CD4-positive, alpha-beta T cell treated with Interleukin-6 for 4 hours (primary cell): ENCODE measurements around the gene KCNC3.

ENCODE experiments used
- DNase-seq: peaks from one replicate; pipeline ENCODE4 v3.0.0-alpha.2; 2020; ENCODE audit warnings: mixed read lengths

KCNC3 gene

DNA sequence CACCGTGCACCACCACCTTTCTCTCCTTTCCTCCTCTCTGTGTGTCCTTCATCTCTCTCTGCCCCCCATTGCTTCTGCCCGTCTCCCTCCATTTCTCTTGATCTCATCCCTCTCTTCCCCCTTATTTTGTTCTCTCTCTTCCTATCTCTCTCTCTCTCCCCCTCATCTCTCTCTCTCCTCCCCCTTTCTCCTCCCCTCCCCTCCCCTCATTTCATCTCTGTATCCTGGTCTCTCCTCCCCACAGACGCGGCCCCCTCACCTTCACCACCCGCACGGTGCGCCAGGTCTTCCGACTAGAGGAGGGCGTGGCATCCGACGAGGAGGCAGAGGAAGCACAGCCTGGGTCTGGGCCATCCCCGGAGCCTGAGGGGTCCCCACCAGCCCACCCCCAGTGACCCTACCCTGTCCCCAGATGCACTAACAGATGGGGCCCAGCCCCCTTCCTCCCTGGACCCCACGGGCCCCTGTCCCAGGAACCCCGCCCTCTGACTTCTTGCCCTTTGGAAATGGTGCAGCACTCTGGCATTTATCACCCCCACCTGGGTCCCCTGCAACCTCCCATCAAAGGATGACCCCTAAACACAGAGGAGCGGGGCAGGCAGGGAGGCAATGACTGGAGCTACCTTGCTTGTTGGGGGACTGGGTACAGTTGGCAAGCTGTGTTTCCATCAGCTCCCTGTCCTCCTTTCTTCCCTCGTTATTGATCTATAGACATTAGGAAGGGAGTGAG, 19.6 kb downstream of the KCNC3 start:
- DNase-seq: no peak

DNA sequence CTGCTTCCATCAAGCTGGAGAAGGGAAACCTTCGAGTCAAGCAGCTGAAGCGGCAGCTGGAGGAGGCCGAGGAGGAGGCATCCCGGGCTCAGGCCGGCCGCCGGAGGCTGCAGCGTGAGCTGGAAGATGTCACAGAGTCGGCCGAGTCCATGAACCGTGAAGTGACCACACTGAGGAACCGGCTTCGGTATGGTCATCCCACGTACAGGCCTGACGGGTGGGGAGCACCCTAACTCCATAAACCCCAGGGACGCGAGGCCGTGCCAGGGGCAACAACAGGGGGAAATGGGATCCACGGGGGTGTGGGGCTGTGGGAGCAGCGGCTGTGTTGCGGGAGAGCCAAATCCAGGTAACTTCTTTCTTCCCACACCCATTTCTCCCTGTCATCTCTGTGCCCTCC, 20.2 kb downstream of the KCNC3 start:
- DNase-seq: no peak

DNA sequence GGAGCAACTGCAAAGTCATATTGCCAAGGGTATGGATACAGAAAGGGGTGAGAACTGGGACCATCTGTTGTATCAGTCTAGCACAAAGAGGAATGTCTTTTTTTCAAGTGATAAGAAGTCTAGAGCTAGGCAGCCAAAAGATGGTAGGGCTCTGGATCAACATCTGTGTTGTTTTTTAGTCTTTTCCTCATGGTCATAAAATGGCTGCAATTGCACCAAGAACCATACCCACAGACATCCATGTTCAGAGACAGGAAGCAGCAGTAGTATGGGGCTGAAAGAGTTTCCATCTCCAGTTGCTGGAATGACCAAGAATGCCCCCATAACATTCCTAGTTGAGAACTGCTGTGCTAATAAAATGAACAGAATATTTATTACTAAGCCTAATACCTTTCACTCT, 25.6 kb downstream of the KCNC3 start:
- DNase-seq: no peak

DNA sequence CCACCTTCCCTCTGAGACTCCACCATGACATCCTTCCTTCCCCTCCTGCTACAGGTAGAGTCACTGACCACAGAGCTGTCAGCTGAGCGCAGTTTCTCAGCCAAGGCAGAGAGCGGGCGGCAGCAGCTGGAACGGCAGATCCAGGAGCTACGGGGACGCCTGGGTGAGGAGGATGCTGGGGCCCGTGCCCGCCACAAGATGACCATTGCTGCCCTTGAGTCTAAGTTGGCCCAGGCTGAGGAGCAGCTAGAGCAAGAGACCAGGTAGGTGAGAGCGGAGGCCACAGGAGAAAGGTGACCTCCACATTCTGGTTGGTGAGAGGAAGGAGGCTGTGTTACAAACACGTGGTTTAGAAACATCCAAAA, 27.6 kb downstream of the KCNC3 start:
- no peak for DNase-seq

DNA sequence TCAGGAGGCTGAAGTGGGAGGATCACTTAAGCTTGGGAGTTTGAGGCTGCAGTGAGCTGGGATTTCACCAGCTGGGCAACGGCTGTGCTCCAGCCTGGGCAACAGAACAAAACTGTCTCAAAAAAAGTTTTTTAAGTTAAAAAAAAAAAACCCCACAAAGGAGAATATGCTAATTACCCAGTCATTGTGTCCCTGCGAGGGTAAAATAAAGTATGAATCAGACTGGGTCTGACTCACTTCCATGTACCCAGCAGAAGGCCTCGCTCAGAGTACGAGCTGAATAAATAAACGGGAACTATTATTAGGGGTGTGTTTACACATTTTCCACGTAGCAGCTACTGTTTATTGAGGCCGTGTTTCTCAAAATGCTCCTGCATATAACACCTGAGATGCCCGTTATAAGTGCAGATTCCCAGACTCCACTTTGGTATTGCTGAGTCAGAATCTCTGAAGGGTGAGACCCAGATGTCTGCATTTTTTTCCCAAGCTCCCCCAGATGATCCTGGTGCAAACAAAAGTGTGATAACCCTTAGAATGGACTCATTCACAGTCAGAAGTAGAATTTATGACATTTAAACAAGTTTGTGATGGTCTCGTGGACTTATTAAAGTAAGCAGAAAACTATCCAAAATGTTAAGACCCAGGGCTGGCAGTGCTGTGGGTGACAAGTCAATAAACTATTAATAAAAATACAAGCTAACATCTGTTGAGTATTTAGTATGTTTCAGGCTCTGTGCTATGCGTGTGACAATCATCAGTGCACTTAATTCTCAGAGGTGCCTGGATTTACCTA, 28.2 kb downstream of the KCNC3 start:
- no peak for DNase-seq

DNA sequence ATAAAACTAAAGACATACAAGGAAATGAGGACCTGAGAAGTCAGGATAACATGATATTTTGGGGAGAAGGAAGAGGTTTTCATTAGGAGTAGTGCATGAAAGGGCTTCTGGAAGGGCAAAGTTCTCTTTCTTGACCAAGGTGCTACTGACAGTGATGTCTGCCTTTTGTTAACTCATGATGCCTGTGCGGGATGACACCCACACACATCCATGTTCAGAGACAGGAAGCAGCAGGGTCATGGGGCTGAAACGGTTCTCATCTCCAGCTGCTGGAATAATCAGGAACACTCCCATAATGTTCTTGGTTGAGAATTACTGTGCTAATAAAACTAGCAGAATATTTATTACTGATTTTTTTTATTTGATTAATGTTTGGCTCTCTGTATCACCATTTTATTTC, 29.1 kb downstream of the KCNC3 start:
- no peak for DNase-seq

DNA sequence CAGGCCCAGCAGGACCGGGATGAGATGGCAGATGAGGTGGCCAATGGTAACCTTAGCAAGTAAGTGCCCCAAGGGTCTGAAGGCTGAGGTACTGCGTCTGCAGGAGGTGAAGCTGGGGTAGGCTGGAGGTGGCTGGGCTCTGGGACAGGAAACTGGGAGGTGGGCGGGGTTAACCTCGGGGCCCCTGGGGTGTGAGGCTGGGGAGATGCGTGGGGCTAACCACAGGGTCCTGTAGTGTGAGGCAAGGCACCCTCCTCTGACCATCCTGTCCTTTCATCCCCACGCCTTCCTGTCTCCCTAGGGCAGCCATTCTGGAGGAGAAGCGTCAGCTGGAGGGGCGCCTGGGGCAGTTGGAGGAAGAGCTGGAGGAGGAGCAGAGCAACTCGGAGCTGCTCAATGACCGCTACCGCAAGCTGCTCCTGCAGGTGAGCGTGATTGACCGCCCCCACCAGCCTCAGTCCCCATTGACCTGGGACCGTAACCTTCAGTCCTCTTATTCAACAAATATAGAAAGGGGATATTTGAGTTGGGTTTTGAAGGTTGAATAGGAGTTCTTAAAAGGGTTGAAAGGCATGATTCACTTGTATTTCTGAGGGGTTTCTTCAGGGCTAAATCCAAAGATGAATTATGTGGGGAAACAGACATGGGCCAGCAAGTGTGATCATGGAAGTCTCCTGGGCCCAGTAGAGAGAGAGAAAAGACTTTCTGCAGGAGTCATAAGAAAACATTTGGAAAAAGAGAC, 35.7 kb downstream of the KCNC3 start:
- DNase-seq: no peak

DNA sequence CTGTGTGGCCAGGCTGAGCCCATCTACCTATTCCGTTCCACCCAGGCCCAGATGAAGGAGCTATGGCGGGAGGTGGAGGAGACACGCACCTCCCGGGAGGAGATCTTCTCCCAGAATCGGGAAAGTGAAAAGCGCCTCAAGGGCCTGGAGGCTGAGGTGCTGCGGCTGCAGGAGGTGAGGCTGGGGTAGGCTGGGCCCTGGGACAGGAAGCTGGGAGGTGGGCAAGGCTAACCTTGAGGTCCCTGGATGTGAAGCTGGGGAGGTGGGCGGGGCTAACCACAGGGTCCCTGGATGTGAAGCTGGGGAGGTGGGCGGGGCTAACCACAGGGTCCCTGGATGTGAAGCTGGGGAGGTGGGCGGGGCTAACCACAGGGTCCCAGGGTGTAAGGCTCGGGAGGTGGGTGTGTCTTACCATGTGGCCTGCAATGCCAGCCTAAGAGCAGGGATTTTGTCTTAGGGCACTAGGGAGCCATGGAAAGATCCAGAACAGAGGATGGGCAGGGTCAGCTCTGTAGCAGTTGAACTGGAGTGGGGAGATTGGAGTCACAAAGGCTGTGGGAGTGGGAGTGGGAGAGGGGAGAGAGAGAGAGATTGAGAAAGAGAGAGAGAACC, 36.9 kb downstream of the KCNC3 start:
- DNase-seq: no peak

DNA sequence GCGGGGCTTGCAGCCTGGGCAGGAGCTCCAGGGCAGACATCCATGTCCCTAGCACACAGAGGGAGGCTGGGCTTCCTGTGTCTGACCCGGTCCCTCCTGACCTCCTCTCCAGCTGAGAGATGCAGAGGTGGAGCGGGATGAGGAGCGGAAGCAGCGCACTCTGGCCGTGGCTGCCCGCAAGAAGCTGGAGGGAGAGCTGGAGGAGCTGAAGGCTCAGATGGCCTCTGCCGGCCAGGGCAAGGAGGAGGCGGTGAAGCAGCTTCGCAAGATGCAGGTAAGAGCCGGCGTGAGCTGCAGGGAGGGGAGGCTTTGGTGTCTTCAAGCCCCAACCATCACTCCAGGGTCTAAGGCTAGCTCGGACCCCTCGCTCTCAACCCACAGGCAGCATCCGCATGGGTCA, 38.4 kb downstream of the KCNC3 start:
- no peak for DNase-seq

DNA sequence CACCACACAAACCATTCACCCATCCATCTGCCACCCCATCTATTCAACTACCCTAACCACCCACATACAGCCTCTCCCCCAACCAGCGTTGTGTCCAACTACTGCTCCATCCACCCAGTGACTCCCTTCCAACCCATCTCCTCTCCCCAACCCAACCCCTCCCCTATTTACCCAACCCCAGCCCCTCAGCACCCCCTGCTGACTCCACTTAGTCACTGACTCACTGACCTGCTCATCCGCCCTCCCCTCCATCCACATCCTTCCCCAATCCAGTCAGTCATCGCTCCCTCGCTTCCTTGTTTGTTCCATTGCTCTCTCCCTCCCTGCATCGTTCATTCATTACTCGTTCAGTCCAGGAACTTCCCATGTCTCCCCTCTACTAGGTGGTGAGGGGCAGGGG, 39.2 kb downstream of the KCNC3 start:
- DNase-seq: no peak

DNA sequence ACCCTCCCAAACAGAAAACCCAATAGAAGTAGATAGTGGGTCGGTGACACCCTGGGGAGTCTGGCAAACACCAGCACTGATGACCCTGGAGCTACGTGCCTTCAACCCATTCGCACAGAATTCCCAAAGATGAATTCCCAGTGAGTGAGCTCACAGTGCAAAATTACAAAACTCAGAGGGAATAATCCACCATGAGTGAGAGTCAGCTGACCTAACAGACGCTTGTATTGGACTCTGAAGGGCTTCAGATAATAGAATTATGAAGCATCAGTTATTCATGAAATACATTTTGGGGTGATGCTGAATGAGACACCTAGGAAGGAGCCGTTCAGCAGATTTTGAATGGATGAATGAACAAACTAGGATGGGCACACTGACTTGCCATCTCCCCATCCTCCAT, 40.2 kb downstream of the KCNC3 start:
- DNase-seq: no peak

DNA sequence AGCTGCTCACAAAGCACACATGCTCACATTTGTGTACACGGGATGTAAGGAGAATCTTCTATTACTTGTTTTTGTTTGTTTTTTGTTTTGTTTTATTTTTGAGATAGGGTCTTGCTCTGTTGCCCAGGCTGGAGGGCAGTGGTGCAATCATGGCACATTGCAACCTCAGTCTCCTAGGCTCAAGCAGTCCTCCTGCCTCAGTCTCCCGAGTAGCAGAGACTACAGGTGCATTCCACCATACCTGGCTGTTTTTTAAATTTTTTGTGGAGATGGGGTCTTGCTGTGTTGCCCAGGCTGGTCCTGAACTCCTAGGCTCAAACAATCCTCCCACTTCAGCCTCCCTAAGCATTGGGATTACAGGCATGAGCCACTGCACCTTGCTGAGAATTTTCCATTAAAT, 41.8 kb downstream of the KCNC3 start:
- no peak for DNase-seq

DNA sequence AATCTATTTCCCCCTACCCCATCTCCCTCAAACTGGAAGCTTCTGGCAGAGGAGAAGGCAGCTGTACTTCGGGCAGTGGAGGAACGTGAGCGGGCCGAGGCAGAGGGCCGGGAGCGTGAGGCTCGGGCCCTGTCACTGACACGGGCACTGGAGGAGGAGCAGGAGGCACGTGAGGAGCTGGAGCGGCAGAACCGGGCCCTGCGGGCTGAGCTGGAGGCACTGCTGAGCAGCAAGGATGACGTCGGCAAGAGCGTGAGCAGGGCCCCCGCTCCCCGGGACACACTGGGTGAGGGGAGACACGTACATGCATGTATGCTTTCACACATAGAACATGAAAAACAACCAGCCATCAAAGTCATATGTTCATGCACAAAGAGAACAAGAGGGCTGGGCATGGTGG, 42.7 kb downstream of the KCNC3 start:
- no peak for DNase-seq

DNA sequence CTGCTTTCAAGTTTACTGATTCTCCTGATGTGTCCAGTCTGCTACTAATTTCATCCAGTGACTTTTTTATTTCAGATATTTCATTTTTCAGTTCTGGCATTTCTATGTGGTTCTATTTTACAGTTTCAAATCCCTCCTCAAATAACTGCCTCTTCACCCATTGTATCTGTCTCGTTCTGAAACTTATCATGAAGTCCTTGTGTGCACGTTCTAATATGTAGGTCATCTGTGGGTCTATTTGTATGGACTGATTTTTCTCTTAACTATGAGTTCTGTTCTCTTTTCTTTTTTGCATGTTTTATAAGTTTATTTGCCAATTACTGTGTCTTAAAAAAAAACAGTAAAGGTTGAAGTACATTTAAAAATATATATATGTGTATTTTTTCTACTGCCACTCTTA, 43.3 kb downstream of the KCNC3 start:
- DNase-seq: no peak

DNA sequence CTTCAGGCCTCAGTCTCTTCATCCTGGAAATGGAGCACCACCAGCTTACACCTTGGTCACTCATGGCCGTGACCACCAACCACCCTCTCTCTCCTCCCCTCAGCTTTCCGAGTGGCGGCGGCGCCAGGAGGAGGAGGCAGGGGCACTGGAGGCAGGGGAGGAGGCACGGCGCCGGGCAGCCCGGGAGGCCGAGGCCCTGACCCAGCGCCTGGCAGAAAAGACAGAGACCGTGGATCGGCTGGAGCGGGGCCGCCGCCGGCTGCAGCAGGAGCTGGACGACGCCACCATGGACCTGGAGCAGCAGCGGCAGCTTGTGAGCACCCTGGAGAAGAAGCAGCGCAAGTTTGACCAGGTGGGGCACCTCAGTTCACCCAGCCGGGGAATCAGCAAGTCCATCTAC, 47.7 kb downstream of the KCNC3 start:
- DNase-seq: no peak

DNA sequence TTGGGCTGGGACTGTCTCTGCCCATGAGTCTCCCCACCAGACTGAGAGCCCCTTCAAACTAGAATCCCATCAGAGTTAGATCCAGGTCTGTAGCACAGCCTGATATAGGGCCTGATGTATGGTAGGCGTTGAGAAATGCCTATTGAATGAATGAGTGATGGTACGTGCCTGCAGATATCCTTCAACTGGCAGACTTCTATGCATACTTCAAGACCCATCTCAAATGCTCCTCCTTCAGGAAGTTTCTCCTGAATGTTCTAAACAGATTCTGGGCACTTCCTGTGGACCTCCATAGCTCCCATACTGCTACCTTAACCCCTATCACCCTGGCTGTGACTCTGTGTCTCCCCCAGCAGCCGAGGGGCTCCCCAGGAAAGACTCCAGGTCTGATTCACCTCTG, 48.2 kb downstream of the KCNC3 start:
- DNase-seq: no peak

DNA sequence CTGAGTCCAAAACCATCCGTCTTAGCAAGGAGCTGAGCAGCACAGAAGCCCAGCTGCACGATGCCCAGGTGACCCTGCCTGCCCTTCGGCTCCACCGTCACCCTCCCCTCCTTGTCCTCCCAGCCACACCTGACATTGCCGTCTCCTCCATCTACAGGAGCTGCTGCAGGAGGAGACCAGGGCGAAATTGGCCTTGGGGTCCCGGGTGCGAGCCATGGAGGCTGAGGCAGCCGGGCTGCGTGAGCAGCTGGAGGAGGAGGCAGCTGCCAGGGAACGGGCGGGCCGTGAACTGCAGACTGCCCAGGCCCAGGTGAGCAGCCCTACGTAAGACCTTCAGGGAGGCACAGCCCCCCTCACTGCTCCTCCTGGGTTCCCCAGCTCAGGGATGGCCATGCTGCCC, 49.1 kb downstream of the KCNC3 start:
- DNase-seq: no peak

DNA sequence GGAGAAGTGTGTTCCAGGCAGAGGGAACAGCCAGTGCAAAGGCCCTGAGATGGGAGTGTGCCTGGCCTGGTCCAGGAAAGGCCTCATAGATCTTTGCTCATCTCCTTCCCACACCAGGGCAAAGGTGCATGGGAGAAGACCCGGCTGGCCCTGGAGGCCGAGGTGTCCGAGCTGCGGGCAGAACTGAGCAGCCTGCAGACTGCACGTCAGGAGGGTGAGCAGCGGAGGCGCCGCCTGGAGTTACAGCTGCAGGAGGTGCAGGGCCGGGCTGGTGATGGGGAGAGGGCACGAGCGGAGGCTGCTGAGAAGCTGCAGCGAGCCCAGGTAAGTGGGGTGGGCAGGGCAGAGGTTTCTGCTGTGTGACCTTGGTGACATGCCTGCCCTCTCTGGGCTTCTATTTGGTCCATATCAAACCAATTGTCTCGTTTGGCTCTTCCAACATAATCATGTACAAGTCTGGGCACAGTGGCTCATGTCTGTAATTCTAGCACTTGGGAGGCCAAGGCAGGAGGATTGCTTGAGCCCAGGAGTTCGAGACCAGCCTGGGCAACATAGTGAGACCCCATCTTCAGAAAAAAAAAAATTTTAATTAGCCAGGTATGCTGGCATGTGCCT, 51.1 kb downstream of the KCNC3 start:
- no peak for DNase-seq

DNA sequence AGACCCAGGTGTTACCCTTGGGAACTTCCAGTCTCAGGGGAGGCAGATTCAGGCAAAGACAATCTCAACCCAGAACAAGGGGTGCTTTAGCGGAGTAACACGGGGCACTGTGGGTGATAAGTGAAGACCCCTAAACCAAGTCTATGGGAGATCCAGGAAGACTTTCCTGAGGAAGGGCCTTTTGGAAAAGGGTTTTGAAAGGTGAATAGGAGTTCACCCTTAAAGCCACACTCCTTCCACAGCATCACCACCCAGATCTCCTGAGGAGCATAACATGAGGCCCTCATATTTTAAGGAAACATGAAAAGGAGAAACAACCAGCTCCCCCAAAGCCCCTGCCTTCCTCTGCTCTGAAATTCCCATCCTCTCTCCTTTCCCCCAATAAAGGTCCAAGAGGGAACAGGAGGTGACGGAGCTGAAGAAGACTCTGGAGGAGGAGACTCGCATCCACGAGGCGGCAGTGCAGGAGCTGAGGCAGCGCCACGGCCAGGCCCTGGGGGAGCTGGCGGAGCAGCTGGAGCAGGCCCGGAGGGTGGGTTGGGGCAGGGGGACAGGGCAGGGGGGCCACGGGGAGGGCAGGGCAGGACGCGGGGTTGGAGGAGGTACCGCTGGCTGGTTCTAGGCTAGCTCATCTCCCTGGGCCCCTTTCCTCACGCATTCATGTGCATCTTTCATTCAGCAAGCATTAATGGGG, 52.7 kb downstream of the KCNC3 start:
- DNase-seq: no peak

DNA sequence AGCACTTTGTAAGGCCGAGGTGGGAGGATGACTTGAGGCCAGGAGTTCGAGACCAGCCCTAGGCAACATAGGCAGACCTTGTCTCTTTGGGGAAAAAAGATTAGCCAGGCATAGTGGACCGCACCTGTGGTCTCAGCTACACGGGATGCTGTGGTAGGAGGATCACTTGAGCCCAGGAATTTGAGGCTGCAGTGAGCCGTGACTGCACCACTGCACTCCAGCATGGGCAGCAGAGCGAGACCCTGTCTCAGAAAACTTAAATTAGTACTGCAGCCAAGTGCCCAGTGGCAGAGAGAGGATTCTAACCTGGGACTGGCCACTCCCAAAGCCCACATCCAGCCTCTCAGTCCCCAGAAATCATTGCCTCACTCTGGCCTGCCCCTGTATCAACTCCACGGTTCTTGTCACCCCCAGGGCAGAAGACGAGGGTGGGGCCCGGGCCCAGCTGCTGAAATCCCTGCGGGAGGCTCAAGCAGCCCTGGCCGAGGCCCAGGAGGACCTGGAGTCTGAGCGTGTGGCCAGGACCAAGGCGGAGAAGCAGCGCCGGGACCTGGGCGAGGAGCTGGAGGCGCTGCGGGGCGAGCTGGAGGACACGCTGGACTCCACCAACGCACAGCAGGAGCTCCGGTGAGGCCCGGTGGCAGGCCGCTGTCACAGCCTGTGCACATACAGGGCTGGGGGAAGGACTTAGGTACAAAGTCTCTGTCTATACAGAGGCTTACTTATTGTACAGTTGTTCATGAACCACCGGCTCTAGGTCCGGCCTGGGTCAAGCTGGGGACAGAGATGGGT, 53.4 kb downstream of the KCNC3 start:
- no peak for DNase-seq

DNA sequence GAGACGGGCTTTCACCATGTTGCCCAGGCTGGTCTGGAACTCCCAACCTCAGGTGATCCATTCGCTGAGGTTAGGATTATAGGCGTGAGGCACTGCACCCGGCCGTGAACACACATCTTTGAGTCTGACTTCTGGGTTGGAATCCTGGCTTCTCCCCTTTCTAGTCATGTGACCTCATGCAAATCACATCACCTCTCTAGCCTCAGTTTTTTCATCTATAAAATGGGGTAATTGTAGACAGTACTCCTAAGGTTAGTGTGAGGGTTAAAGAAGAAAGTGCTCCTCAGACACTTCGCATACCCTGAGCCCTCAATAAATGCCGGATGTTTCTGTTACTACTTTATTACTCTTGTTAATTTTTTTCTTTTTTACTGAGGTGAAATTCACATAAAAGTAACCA, 55.4 kb downstream of the KCNC3 start:
- DNase-seq: no peak
